SK-N-SH (cell line): Measurements from ENCODE around the gene RAB3B. TPM values are rescaled to one million over a fixed set of nuclear protein-coding genes. Genes with fewer than 3 reads are reported as not detected.

Experiments
- CTCF ChIA-PET: fragments of 300-600, 350-600 bp; formaldehyde crosslinking; extraction: SDS; loops from one replicate; lab custom pipeline; 2021; lab: Yijun Ruan, JAX
- POLR2A ChIA-PET: fragments of 350-600 bp; sonication (Branson Sonifier 250); formaldehyde crosslinking; extraction: SDS; loops from one replicate; lab custom pipeline; 2020; ENCODE audit warnings: antibody characterized with exemption, inconsistent platforms; lab: Yijun Ruan, JAX
- DNase-seq: peaks from one replicate; pipeline ENCODE4 v3.0.0; 2012
- H2AFZ ChIP-seq: fragments of 200-600 bp; sonication (generic); 2 replicates; pipeline ENCODE4 v1.8.1; 2016; ENCODE audit warnings: antibody characterized with exemption, mild to moderate bottlenecking, low read depth
- H3F3A ChIP-seq: fragments of 200-600 bp; sonication (generic); replicated peaks from 2 replicates; pipeline ENCODE3; 2016; ENCODE audit warnings: antibody characterized with exemption, mild to moderate bottlenecking; ENCODE audit not compliant: insufficient read depth
- H3K27ac ChIP-seq, 2 experiments: fragments of 200-500 bp in 1 of 2; fragments of 200-600 bp in 1 of 2; sonication (Bioruptor generic) in 1 of 2; sonication (generic), shearing (Covaris generic) in 1 of 2; 2 replicates each; pipeline versions ENCODE4 v1.5.1 to v1.6.1; 2014 to 2016; ENCODE audit warnings: low read depth in 2 of 2, inconsistent platforms in 1 of 2, low read length in 1 of 2, mild to moderate bottlenecking in 1 of 2, mixed read lengths in 1 of 2
- H3K27me3 ChIP-seq: fragments of 200-600 bp; sonication (generic), shearing (Covaris generic); 2 replicates; pipeline ENCODE4 v1.6.1; 2016; ENCODE audit warnings: mixed run types; ENCODE audit not compliant: insufficient read depth
- H3K36me3 ChIP-seq, 2 experiments: fragments of 200-500 bp in 1 of 2; fragments of 200-600 bp in 1 of 2; sonication (Bioruptor generic) in 1 of 2; sonication (generic) in 1 of 2; replicated peaks in 1 of 2; 2 replicates each; pipeline versions ENCODE3 to v1.5.1; 2014 to 2016; ENCODE audit warnings: low read length in 1 of 2, mild to moderate bottlenecking in 1 of 2; ENCODE audit not compliant: insufficient read depth in 2 of 2, control insufficient read depth in 1 of 2
- H3K4me1 ChIP-seq, 2 experiments: fragments of 200-500 bp in 1 of 2; fragments of 200-600 bp in 1 of 2; sonication (Bioruptor generic) in 1 of 2; sonication (generic), shearing (Covaris generic) in 1 of 2; 2 replicates each; pipeline versions ENCODE4 v1.5.1 to v1.6.1; 2014 to 2016; ENCODE audit warnings: low read depth in 1 of 2, low read length in 1 of 2, mixed run types in 1 of 2; ENCODE audit not compliant: insufficient read depth in 2 of 2, control insufficient read depth in 1 of 2
- H3K4me2 ChIP-seq: fragments of 200-600 bp; sonication (generic), shearing (Covaris generic); 2 replicates; pipeline ENCODE4 v1.6.1; 2017; ENCODE audit warnings: mixed run types
- H3K4me3 ChIP-seq, 2 experiments: fragments of 200-500 bp in 1 of 2; fragments of 200-600 bp in 1 of 2; sonication (Bioruptor generic) in 1 of 2; sonication (generic), shearing (Covaris generic) in 1 of 2; 2 replicates each; pipeline versions ENCODE4 v1.5.1 to v1.8.1; 2014 to 2016; ENCODE audit warnings: low read depth in 2 of 2, inconsistent platforms in 1 of 2, low read length in 1 of 2, mild to moderate bottlenecking in 1 of 2, mixed read lengths in 1 of 2, moderate library complexity in 1 of 2
- H3K79me2 ChIP-seq: fragments of 200-600 bp; sonication (generic); 2 replicates; pipeline ENCODE4 v1.8.1; 2017; ENCODE audit warnings: mild to moderate bottlenecking; ENCODE audit not compliant: insufficient read depth
- H3K9ac ChIP-seq: fragments of 200-600 bp; sonication (generic); 2 replicates; pipeline ENCODE4 v1.6.1; 2017; ENCODE audit warnings: mixed run types
- H3K9me2 ChIP-seq: fragments of 200-600 bp; sonication (generic); 2 replicates; pipeline ENCODE4 v1.6.1; 2017; ENCODE audit warnings: mixed run types
- H3K9me3 ChIP-seq: fragments of 200-600 bp; sonication (generic); 2 replicates; pipeline ENCODE4 v1.6.1; 2017; ENCODE audit warnings: mixed run types, mild to moderate bottlenecking, moderate library complexity
- H4K20me1 ChIP-seq: fragments of 200-600 bp; sonication (generic); 2 replicates; pipeline ENCODE4 v1.6.1; 2017; ENCODE audit warnings: mild to moderate bottlenecking, mixed run types; ENCODE audit not compliant: insufficient read depth
- ELF1 ChIP-seq: IDR thresholded peaks from 2 replicates; pipeline ENCODE4 v1.4.0; 2012
- EZH2phosphoT487 ChIP-seq: fragments of 200-600 bp; sonication (generic); IDR thresholded peaks from 2 replicates; pipeline ENCODE4 v1.6.1; 2017; ENCODE audit warnings: low read depth, mixed run types, mild to moderate bottlenecking, antibody characterized with exemption, moderate library complexity, borderline replicate concordance
- FOSL2 ChIP-seq: IDR thresholded peaks from 2 replicates; pipeline ENCODE4 v1.4.0; 2012; ENCODE audit warnings: low read depth, mild to moderate bottlenecking, moderate library complexity, borderline replicate concordance
- GABPA ChIP-seq: IDR thresholded peaks from 2 replicates; pipeline ENCODE4 v1.4.0; 2012; ENCODE audit warnings: low read depth, mild to moderate bottlenecking
- IRF3 ChIP-seq: fragments of 150-350 bp; IDR thresholded peaks from 2 replicates; pipeline ENCODE4 v1.6.1; 2016; ENCODE audit warnings: mild to moderate bottlenecking, low read depth, low read length
- MAX ChIP-seq: IDR thresholded peaks from 2 replicates; pipeline ENCODE4 v1.4.0; 2012; ENCODE audit warnings: low read depth
- MEF2A ChIP-seq: IDR thresholded peaks from 2 replicates; pipeline ENCODE4 v1.4.0; 2012; ENCODE audit warnings: low read depth, borderline replicate concordance
- RAD21 ChIP-seq: IDR thresholded peaks from 2 replicates; pipeline ENCODE4 v1.6.1; 2012; ENCODE audit warnings: mild to moderate bottlenecking, low read length
- RXRA ChIP-seq: IDR thresholded peaks from 2 replicates; pipeline ENCODE4 v1.4.0; 2012; ENCODE audit warnings: low read depth, mild to moderate bottlenecking, borderline replicate concordance
- SMC3 ChIP-seq: IDR thresholded peaks from 2 replicates; pipeline ENCODE4 v1.6.1; 2012; ENCODE audit warnings: low read depth, low read length, improper control_type of control experiment
- TEAD4 ChIP-seq: IDR thresholded peaks from 2 replicates; pipeline ENCODE4 v1.4.0; 2012; ENCODE audit warnings: mild to moderate bottlenecking, borderline replicate concordance; ENCODE audit not compliant: insufficient read depth
- YY1 ChIP-seq: IDR thresholded peaks from 2 replicates; pipeline ENCODE4 v1.4.0; 2012; ENCODE audit warnings: low read depth, mild to moderate bottlenecking
- WGBS: methylation state at CpG from one replicate; pipeline ENCODE4 v1.1.6; 2017; ENCODE audit warnings: low lambda C conversion rate; 5-methylcytosine and 5-hydroxymethylcytosine counted together
- polyA plus RNA-seq, 3 experiments: library from polyadenylated mRNA; depleted of rRNA; stranded (reverse); fragments of >200 nt; gene quantifications; 2 replicates each; pipeline ENCODE4 v1.2.3, GENCODE V29; 2012
- TF ChIP-seq, protein P1 (sequence below): fragments of 150-350 bp; IDR thresholded peaks from 2 replicates; pipeline ENCODE4 v1.6.1; 2017; ENCODE audit warnings: antibody characterized with exemption, low read length, low read depth, borderline replicate concordance
- TF ChIP-seq, protein P2 (sequence below): IDR thresholded peaks from 2 replicates; pipeline ENCODE4 v1.4.0; 2012; ENCODE audit warnings: low read depth, borderline replicate concordance
- TF ChIP-seq, protein P3 (sequence below): fragments of 200-600 bp; sonication (generic); IDR thresholded peaks from 2 replicates; pipeline ENCODE4 v1.6.1; 2017; ENCODE audit warnings: antibody characterized with exemption, mild to moderate bottlenecking, moderate library complexity

Gene RAB3B
- polyA plus RNA-seq, 1 of the 3 experiments (the other 2 are of a cell fraction): 10.2 TPM

GRCh38 chr1:51966559-51966958, 23.9 kb downstream of the RAB3B start:
- no peak overlapping the region for H3K27ac ChIP-seq
- no peak for DNase-seq
- TF ChIP-seq, protein P1, sequence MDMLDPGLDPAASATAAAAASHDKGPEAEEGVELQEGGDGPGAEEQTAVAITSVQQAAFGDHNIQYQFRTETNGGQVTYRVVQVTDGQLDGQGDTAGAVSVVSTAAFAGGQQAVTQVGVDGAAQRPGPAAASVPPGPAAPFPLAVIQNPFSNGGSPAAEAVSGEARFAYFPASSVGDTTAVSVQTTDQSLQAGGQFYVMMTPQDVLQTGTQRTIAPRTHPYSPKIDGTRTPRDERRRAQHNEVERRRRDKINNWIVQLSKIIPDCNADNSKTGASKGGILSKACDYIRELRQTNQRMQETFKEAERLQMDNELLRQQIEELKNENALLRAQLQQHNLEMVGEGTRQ: no peak
- TF ChIP-seq TEAD4 (no peak), YY1 (no peak), MAX (no peak)
- TF ChIP-seq, protein P2, sequence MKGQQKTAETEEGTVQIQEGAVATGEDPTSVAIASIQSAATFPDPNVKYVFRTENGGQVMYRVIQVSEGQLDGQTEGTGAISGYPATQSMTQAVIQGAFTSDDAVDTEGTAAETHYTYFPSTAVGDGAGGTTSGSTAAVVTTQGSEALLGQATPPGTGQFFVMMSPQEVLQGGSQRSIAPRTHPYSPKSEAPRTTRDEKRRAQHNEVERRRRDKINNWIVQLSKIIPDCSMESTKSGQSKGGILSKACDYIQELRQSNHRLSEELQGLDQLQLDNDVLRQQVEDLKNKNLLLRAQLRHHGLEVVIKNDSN: no peak
- peaks cover 85% of the 10 kb centered on the region for H3K79me2 ChIP-seq
- H2AFZ ChIP-seq: no peak overlapping the region
- H3K4me2 ChIP-seq: no peak overlapping the region
- 94% methylated on average over 2 of the region's 2 CpGs for WGBS
- H3K9me2 ChIP-seq: no peaks in the 10 kb centered on the region
- no peaks in the 10 kb centered on the region for H3K27me3 ChIP-seq
- no peaks in the 10 kb centered on the region for H3K9me3 ChIP-seq
- no peaks in the 10 kb centered on the region for H4K20me1 ChIP-seq
- H3K36me3 ChIP-seq: peaks cover 0 to 21% of the 10 kb centered on the region in 2 experiments
- no peak overlapping the region for H3K4me3 ChIP-seq
- no peak overlapping the region for H3K9ac ChIP-seq
- H3F3A ChIP-seq: peaks cover 12% of the 10 kb centered on the region
- peaks cover 0 to 41% of the 10 kb centered on the region in 2 experiments; a peak in 2 of 4 replicates for H3K4me1 ChIP-seq
- CTCF ChIA-PET: no interaction called here
- POLR2A ChIA-PET: no interaction called here

DNA sequence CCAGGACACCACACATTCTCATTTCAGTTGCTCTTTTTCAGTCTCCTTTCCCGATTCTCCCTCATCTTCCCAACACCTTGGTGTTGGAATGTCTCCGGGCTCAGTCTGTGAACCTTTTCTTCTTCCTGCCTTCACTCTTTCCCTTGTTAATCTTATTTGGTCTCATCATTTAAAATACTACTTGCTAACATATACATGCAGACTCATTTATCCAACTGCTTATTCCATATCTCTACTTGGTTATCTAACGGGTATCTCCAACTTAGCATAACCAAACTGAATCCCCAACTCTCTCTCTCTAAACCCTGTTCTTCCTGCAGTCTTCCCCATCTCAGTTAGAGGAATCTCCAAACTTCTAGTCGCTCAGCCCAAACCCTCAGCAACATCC, 26.2 kb downstream of the RAB3B start:
- Histone ChIP-seq H3K4me3 (no peak overlapping the region), H3K27ac (no peak overlapping the region), H3K27me3 (no peaks in the 10 kb centered on the region), H3K4me1 (peaks cover 0 to 31% of the 10 kb centered on the region in 2 experiments; a peak in 1 of 4 replicates), H3K9ac (no peak overlapping the region), H2AFZ (no peak overlapping the region), H3K36me3 (peaks cover 0 to 23% of the 10 kb centered on the region in 2 experiments), H3K9me2 (no peaks in the 10 kb centered on the region), H4K20me1 (no peaks in the 10 kb centered on the region), H3K4me2 (no peak overlapping the region), H3K9me3 (no peaks in the 10 kb centered on the region), H3K79me2 (peaks cover 81% of the 10 kb centered on the region; the same call in 1 of the 2 replicates), H3F3A (peaks cover 4% of the 10 kb centered on the region)
- ChIA-PET POLR2A (no interaction called here), CTCF (interaction anchor here (0.8 kb wide), 1 partner anchor 67 kb away, joined by 3 read pairs; no protein-coding TSS in a partner anchor)
- 93% methylated on average over 4 of the region's 4 CpGs for WGBS
- no peak for DNase-seq
- TF ChIP-seq SMC3 (no peak), MAX (no peak), TEAD4 (no peak), GABPA (no peak), ELF1 (no peak), RAD21 (no peak), MEF2A (no peak), FOSL2 (no peak), IRF3 (no peak), EZH2phosphoT487 (no peak), RXRA (no peak)
- TF ChIP-seq, protein P1: no peak
- TF ChIP-seq, protein P3, sequence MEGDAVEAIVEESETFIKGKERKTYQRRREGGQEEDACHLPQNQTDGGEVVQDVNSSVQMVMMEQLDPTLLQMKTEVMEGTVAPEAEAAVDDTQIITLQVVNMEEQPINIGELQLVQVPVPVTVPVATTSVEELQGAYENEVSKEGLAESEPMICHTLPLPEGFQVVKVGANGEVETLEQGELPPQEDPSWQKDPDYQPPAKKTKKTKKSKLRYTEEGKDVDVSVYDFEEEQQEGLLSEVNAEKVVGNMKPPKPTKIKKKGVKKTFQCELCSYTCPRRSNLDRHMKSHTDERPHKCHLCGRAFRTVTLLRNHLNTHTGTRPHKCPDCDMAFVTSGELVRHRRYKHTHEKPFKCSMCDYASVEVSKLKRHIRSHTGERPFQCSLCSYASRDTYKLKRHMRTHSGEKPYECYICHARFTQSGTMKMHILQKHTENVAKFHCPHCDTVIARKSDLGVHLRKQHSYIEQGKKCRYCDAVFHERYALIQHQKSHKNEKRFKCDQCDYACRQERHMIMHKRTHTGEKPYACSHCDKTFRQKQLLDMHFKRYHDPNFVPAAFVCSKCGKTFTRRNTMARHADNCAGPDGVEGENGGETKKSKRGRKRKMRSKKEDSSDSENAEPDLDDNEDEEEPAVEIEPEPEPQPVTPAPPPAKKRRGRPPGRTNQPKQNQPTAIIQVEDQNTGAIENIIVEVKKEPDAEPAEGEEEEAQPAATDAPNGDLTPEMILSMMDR: no peak
